Breast epithelium (tissue), 3 donors: ENCODE measurements around the gene CAVIN3.

Experiments used
- POLR2A ChIP-seq: fragments of 450-650 bp; IDR thresholded peaks from one replicate; pipeline ENCODE4 v1.6.1; 2016; ENCODE audit warnings: antibody characterized with exemption, mild to moderate bottlenecking, moderate library complexity
- TF ChIP-seq, protein P1 (sequence below), 3 donors: fragments of 450-650 bp; IDR thresholded peaks; one replicate each; pipeline ENCODE4 v1.5.1; 2016 to 2017; ENCODE audit warnings: antibody characterized with exemption in 3 of 3, mild to moderate bottlenecking in 3 of 3, moderate library complexity in 3 of 3

- TF ChIP-seq, protein P1, sequence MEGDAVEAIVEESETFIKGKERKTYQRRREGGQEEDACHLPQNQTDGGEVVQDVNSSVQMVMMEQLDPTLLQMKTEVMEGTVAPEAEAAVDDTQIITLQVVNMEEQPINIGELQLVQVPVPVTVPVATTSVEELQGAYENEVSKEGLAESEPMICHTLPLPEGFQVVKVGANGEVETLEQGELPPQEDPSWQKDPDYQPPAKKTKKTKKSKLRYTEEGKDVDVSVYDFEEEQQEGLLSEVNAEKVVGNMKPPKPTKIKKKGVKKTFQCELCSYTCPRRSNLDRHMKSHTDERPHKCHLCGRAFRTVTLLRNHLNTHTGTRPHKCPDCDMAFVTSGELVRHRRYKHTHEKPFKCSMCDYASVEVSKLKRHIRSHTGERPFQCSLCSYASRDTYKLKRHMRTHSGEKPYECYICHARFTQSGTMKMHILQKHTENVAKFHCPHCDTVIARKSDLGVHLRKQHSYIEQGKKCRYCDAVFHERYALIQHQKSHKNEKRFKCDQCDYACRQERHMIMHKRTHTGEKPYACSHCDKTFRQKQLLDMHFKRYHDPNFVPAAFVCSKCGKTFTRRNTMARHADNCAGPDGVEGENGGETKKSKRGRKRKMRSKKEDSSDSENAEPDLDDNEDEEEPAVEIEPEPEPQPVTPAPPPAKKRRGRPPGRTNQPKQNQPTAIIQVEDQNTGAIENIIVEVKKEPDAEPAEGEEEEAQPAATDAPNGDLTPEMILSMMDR (IDR thresholded peaks at IDR 0.05), result no peak
- TF ChIP-seq POLR2A, result no peak
Observed at GRCh38 chr11:6271598-6271997, 48.7 kb downstream of the CAVIN3 start.
